HG03457 (cell line): ENCODE results near the gene LAMA3.

Experiments
- ATAC-seq: cut with Tn5 transposase; IDR thresholded peaks from one replicate; pipeline ENCODE4 v1.9.1; 2021; ENCODE audit warnings: moderate number of reproducible peaks; ENCODE audit not compliant: unreplicated experiment

The LAMA3 gene

DNA sequence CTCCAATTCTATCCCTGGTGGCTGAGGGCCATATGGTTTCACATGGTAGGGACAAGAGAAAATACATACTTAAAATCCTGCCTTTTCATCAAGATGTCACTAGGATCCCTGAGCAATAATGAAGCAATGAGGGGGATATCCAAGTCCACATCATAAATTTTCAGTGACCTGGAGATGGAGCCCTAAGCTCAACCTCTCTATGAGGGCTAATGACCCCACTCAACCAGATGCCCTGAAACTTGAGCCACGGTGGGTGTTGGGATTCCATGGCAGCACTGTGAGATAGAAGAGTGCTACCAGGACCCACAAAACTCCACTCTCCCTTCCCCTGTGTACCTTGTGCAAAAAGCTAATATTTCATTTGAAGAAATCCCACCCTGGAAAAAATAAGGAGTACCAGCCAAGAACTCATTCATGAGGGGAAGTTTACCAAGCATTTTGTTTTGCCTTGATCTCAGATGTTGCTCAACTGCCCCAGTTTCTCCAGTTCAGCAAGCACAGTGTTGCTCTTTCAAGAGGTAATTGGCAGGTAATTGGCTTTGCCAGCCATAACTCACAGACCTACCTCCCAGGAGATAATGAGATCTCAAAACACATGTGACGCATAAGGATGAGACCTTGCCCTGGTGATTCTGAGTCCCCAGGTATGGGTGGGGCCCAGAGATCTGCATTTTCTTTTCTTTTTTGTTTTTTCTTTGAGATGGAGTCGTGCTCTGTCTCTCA, 274.4 kb downstream of the LAMA3 start:
- ATAC-seq, result no peak

DNA sequence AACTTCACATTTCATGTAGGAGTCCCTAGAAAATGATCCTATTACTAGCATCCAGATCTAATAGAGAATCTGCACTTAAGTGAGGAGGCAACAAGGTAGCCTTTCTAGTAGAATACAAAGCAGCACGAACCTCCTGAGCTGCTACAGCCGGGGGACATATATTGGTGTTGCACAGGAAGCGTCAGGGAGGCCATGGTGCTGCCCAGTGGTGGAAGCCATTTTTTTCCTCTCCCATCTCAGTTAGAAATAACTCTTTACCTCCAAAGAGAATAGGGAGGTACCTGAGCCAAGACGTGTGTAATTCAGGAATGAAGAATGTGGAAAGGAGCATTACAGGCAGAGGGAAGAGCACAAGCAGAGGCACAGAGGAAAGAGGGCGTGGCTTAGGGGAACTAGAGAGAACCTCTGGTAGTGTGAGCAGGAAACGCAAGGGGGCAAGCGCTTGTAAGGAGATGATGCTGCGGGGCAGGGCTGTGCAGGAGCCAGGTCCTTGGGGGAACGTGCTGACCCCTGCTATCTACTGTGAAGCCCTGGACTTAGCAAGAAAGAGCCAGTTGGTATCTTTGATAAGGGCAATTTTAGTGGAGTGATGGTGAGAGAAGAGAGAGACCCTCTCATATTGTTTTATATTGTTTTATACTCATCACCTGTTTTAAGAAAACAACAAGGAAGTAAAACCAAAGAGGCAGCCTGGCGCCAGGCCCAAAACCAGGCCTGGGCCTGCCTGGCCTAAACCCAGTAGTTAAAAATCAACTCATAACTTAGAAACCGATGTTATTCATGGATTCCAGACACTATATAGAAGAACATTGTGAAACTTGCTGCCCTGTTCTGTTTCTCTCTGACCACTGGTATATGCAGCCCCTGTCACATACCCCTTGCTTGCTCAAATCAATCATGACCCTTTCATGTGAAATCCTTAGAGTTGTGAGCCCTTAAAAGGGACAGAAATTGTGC, 275.3 kb downstream of the LAMA3 start:
- ATAC-seq, result no peak

DNA sequence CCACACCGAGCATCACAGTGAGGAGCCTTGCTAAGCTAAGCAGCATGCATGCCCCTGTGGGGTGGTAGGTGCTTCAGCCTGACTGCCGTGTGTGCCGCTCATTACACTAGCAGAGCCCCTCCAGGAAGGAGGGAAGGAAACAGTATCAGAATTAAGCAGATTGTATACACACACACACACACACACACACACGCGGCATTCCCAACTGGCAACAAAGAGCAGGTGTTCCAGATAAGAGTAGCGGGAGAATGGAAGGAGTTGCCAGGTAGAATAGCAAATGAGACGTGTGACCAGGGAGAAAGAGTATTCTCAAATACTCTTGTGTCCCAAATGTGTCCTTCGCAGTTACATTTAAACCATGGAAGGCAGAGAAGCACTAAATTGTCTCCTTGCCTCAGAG, 277.7 kb downstream of the LAMA3 start:
- ATAC-seq, result no peak

DNA sequence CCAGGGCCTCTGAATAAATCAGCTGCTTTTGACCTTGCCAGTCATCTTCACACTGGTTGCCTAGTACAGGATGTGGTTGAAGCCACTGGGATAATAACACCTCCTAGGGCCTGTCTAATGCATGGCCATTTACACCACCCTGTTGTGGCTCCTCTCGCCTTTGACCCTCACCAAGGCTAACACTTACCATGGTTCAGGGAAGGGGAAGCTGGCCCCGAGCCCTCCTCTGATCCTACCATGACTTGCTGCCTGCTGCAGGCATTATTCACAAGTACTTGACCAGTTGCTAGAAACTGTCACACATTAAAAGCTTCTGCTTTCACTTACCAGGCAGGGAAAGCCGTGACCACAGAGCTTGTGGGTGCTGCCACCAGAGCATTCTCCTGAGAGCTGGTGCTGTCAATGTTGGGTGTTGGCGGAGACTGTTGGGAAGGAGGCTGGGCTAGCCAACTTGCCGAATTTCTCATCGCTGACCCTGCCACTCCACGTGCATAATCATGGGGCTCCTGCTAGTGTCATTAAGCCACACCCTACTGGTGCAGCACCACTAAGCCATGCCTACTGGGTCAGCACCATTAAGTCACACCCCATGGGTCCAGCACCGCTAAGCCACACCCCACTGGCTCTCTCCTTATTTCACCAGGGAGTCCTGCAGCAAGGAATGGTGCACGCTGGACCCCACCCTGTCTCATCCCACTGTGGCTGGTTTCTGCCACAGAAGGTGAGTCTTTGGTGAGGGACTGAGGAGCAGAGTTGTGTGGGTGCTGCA, 278.3 kb downstream of the LAMA3 start:
- ATAC-seq, result peak; percentile 62

DNA sequence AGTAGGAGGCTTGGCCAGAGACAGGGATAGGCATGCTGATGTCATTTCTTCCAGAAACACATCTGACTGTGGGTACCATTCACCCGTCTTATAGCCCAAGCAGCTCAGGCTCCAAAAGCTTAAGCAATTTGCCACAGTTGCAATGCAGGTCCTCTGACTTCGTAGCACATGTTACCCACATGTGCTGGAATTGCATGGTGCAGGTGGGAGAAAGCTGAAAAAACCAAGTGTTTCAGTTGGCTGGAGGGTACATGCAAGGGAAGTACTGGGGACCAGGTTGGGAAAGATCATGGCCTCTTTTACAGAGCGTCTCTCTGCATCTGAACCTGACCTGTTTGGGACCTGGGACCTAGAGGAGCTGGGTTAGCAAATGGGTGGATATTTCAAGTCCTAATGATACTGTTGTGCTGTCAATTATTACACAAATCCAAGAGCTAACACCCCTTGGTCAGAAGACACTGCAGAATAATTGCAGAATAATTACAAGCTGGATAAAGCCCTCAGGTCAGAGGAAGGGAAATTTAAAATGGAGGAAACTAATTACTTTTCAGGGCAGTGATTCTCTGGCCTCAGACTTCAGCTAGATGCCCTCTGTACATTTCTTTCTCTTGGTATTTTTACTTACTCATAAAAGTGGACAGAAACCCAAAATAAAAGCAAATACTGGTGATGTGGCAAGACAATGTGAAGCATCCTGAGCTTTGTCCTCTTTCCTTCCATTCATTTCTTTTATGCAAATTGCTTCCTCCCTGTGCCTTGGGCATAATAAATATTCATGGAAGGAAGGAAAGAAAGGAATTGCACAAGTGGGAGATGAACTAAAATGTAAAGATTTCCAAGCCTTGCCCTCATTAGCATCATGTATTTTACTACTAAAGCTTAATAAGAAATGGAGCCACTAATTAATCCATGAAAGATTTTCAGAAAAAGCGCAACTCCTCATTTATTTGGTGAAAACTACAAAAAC, 279.7 kb downstream of the LAMA3 start:
- ATAC-seq, result no peak

DNA sequence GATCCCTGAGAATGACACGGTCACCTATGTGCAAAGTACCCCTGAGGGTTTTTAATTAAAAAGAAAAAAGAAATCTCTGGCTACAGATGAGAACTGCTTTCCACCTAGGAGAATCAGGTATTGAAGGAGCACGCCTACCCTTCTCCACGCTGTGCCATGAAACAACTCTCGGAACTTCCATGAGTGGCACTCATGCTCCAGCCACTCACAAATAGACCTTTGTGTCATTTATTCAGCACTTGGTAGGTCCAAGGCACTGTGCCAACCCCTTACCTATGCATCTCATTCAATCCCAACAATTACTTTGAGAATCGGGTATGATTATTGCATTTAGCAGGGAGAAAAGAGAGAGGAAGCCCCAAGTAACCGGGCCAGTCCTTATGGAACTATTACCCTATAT, 280.4 kb downstream of the LAMA3 start:
- no peak for ATAC-seq

DNA sequence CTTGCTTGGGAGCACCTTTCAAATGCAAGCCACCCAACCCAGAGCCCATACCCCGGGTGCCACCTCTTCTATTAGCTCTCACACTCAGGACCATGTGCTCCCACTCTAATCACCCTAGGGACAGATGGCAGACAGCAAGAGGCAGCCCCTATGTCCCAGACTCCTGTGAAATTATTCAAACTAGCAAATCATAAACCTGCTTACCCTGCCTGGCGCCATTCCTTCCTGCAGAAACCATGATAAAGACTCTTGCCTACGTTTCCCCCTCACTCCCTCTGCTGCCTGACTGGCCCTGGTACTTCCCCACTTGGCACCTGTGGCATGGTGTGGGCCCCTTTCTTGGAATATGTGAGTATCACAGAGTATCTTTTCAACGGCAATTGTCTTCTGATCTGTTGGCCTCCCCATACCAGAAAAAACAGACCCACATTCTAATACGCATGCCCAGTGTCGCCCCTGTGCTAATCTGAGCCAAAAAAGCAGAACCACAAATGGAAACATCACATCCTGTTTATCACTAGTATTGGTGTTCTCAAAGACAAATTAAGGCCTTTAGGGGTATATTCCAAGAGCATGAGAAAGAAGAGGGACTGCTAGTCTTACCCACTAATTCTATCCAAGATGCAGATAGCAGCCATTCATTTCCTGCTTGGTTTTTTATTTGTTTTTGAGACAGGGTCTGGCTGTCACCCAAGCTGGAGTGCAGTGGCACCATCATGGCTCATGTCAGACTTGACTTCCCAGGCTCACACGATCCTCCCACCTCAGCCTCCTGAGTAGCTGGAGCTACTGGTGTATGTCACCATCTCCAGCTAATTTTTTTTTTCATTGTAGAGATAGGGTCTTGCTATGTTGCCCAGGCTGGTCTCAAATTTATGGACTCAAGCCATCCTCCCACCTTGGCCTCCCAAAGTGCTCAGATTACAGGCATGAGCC, 281.2 kb downstream of the LAMA3 start:
- no peak for ATAC-seq

DNA sequence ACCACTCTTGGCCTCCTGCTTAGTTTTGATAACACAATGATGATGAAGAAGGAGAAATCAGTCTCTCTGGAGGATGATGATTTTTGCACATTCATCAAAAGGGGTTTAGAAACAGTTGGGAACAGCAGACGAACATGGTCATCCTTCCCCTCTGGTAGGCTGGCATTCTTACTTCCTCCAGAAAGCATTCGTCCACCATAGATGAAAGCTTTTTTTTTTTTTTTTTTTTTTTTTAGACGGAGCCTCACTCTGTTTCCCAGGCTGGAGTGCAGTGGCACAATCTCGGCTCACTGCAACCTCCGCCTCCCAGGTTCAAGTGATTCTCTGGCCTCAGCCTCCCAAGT, 281.8 kb downstream of the LAMA3 start:
- no peak for ATAC-seq

DNA sequence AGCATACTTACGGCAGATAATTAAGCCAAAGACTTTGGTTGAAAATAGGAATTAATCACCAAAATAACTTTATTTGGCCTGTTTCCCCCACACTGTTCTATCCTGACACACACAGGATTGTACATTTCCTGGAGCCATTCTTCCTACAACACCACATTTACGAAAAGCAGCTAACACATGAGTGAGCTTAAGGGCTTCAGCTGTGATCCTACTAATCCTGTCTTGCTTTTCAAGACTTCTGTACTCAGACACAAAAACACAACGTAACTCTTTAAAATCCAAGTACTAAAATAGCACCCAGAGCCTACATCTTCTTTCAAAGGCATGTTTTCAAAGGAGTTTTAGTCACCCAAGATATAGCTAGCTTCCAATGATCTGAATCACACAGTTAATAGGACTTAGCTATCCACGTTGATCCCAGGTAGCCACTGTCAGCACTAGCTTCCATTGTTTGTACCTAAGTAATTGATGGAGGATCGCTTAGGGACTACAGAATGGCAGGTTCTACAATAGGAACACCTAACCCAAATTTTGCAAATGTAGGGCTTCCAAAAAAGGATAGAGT, 282.5 kb downstream of the LAMA3 start:
- no peak for ATAC-seq

DNA sequence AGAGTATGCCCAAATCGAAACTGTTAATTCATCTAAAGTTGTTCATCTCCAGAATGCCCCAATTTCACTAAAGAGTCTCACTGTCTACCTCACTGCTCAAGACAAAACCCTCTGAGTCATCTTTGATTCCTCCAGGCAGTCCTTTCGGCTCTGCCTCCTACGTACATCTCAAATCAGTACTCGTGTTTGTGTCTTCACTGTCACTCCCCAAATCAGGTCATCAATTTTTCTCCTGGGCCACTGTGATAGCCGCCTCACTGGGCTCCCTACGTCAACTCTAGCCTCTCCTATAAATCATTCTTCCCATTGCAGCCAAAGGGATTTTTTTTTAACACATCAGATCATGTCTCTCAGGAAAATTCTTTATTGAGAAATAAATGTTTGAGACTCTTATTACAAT, 283.2 kb downstream of the LAMA3 start:
- ATAC-seq, result no peak

DNA sequence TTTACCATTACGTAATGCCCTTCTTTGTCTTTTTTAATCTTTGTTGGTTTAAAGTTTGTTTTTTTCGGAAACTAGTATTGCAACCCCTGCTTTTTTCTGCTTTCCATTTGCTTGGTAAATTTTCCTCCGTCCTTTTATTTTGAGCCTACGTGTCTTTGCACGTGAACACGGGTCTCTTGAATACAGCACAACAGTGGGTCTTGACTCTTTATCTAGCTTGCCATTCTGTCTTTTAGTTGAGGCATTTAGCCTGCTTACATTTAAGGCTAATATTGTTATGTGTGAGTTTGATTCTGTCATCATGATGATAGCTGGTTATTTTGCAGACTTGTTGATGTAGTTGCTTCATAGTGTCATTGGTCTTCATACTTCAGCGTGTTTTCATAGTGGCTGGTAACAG, 287.9 kb downstream of the LAMA3 start:
- no peak for ATAC-seq

DNA sequence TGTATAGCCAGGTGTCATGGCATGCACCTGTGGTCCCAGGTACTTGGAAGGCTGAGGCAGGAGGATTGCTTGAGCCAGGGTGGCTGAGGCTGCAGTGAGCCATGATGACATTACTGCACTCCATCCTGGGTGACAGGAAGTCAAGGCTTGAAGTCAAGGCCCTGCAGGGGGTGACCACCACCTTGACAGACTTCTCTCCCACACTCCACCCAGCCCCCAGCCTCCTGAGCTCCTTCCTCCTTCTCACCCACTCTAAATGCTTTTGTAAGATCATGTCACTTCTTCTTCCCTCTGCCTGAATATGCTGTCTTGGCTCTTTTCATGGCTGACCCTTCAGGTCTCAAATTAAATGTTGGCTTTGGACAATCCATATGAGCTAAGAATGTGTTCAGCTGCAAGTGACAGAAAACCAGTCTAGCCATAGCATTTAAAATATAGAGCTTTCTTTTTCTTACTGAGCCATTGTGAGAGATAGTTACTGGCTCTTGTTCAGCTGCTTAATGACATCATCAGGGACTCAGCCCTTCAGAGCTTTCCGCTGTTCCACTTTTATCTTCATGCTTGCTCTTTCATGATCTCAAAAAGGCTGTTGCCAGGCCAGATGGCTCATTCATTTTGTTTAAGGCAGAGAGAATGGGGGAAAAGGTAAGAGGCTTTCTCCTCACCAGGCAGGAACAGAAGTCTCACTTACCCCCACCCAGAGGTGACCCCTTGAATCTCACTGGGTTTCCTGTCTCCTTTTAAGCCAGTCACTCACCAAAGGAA, 288.6 kb downstream of the LAMA3 start:
- no peak for ATAC-seq

DNA sequence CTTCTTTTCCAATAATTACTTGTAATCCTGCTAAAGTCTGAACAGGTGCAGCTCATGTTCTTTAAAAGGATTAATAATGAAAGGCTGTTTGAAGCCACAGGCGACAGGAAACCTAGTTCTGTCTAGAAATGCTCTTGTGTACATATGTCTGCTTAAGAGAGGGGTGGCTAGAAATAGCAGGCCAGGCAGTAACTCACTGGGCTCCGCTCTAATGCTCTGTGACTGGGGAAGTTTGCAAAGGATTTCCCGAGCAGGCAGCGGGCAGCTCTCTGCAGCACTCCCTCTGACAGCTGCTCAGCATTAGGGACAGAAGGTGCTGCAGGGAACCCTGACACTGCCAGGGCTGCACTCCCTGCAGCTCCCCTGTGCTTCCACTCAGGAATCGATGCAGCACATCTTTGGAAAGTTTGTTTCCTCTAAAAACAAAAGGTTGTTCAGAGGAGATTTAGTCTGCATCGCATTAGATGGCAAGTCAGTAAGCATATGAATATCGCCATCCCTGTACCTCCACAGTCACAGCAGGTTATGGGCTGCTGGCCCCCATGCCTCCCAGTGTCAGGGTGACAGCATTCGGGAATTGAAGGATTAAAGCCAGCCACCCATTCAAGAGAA, 292.2 kb downstream of the LAMA3 start:
- ATAC-seq, result no peak

DNA sequence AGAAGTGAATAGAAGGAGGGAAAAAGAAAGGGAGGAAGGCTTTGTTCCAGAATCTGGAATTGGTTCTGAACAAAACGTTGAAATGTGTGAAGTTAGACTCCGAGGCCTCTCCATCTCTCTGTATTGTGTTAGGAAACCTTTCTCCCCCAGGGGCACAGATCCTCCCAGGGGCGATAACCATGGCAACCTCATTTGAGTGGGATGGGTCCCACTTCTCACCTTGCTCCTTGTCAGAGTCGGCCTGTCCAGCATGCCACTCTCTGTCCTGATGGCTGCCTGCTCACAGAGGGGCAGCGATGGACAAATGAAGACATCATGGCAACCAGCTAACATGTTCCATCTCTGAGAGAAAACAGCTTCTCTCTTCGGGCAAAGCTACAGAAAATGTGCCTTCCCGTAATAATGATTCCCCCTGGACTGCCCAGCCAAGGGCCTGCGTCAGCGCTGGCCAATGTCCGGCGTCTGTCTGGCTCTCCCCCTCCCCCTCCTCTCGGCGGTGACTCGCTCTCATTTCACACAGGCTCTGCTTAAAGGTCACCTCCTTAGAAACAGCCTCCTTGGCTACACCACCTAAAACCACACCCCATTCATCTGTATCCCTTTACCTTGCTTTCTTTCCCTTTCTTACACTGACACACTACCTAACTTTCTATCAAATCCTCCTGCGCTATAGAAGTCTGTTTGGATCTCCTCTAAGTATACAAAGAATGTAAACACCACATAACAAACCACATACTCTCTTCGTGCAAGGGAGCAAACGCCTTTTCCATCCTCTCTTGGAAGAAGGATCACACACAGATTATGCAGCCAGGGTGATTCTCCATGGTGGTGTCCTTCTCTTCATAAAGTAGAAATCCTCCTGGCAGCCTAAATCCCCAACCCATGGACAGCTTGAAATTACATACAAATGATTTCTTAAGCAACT, 293.2 kb downstream of the LAMA3 start:
- no peak for ATAC-seq

DNA sequence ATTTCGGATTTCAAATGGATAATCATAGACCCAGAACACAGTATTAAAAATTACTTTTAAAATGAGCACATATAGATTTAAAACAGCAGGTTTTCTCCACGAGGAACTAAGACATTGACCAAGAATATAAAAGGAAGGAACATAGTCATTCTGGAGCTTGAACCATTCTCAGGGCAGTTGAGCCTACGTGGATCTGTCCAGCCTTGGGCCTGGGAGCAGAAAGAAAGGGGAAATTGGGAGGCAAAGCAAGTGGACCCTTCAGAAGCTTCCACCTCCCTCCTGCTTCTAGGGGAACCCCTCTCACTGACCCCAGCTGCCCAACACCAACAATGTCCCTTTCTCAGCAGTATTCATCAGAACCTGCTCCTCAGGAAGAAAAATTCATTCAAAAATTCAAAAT, 293.9 kb downstream of the LAMA3 start:
- no peak for ATAC-seq

DNA sequence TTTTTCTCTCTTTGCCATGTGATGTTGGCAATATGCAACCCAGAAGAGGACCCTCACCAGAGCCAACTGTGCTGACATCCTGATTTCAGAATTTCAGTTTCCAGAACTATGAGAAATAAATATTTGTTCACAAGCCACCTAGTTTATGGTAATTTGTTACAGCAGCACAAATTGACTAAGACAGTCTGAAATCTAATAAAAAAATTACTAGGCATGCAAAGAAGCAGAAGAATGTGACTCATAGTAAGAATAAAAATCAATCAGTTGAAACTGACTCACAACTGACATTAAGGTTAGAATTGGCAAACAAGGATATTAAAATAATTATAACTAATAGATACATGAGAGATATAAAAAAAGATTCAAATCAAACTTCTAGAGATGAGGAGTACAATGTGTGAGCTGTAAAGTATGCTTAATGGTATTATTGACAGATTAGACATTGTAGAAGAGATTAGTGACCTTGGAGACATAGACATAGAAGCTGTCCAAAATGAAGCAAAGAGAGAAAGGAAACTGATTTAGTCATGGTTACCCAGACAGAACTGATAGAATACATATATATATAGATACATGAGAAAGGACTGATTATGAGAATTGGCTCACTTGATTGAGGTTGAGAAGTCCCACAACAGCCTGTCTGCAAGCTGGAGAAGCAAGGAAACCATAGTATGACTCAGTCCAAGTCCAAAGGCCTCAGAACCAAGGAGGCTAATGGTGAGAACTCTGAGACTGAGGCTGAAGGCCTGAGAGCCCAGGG, 297.5 kb downstream of the LAMA3 start:
- ATAC-seq, result no peak
